Measurements from ENCODE around the gene UGT1A1. TPM values are rescaled to one million over a fixed set of nuclear protein-coding genes. Genes with fewer than 3 reads are reported as not detected.

The UGT1A1 gene
- total RNA-seq, 1 experiment from 2014 or later: not detected

- Histone ChIP-seq H3K9me3 (ENCODE audit: control insufficient read depth, low read depth, low read length) (no peaks in the 10 kb centered on the region), H3K27ac (ENCODE audit: insufficient read length, low read depth, low read length) (no peak overlapping the region), H4K8ac (replicated peaks; ENCODE audit: insufficient read length, low read depth, low read length) (no peak overlapping the region), H2BK20ac (ENCODE audit: low read depth, low read length, poor library complexity, severe bottlenecking) (no peak overlapping the region), H3K23ac (ENCODE audit: insufficient read length, low read depth, low read length) (no peak overlapping the region), H2BK15ac (ENCODE audit: low read depth, low read length) (no peak overlapping the region), H3K4me2 (ENCODE audit: insufficient read depth, insufficient read length, low read length) (no peak overlapping the region), H4K20me1 (ENCODE audit: control insufficient read depth, insufficient read depth, insufficient read length) (no peaks in the 10 kb centered on the region), H3K27me3 (ENCODE audit: insufficient read depth, low read length) (no peaks in the 10 kb centered on the region), H2BK120ac (ENCODE audit: low read depth, low read length, poor library complexity, severe bottlenecking) (no peak overlapping the region), H4K91ac (ENCODE audit: insufficient read length, low read depth, low read length) (no peak overlapping the region), H3K56ac (ENCODE audit: insufficient read length, low read depth, low read length) (no peak overlapping the region), H3K23me2 (ENCODE audit: insufficient read length, low read depth, low read length, poor library complexity, severe bottlenecking) (no peaks in the 10 kb centered on the region), H3K14ac (ENCODE audit: insufficient read depth, low read length) (no peak overlapping the region), H3K18ac (ENCODE audit: insufficient read length, low read depth, low read length) (no peak overlapping the region), H3K4me1 (ENCODE audit: insufficient read depth, low read length) (peaks cover 2% of the 10 kb centered on the region; the same call in 1 of the 2 replicates), H4K5ac (ENCODE audit: insufficient read length, low read depth, low read length) (no peak overlapping the region), H3K4ac (ENCODE audit: low read depth, low read length) (no peak overlapping the region), H3K9ac (ENCODE audit: extremely low read depth, insufficient read length, low read length) (no peak overlapping the region), H2AK5ac (ENCODE audit: insufficient read length, low read length) (no peak overlapping the region), H2BK12ac (ENCODE audit: insufficient read length, low read depth, low read length) (no peak overlapping the region), H2BK5ac (ENCODE audit: insufficient read length, low read length) (no peak overlapping the region), H3T11ph (ENCODE audit: low read length) (no peak overlapping the region), H3K79me1 (ENCODE audit: insufficient read depth, low read depth, low read length, poor library complexity, severe bottlenecking) (no peaks in the 10 kb centered on the region), H2AFZ (ENCODE audit: low read length) (no peak overlapping the region), H3K79me2 (ENCODE audit: insufficient read depth, low read length) (no peaks in the 10 kb centered on the region)
- no peak for TF ChIP-seq CTCF (conservative IDR thresholded peaks at IDR 0.05)
- H3K9me3 Mint-ChIP-seq: 0 out of 5 replicates have a peak, but pooled peaks cover 0 to 3% of the 10 kb centered on the region in 2 experiments
- H3K4me3 Mint-ChIP-seq: no peak overlapping the region
- no peak overlapping the region for H3K27ac Mint-ChIP-seq
- no peak for DNase-seq
- H3K27me3 Mint-ChIP-seq (ENCODE audit: low read depth): peaks cover 8% of the 10 kb centered on the region
- no peaks in the 10 kb centered on the region; a peak in 1 of 7 replicates for H3K36me3 Mint-ChIP-seq (ENCODE audit: insufficient read depth in 1 of 3, low read depth in 3 of 3)
- WGBS (ENCODE audit: extremely low coverage, insufficient read length, low lambda C conversion rate): no CpG with 5 or more reads among the region's 4 CpGs
- H3K4me1 Mint-ChIP-seq: peaks cover 5 to 6% of the 10 kb centered on the region in 2 experiments; a peak in 3 of 4 replicates
Observed at GRCh38 chr2:233766416-233766815, 6.3 kb downstream of the UGT1A1 start.
